ENCODE measurements around the gene TSR3.

TSR3 gene

DNA sequence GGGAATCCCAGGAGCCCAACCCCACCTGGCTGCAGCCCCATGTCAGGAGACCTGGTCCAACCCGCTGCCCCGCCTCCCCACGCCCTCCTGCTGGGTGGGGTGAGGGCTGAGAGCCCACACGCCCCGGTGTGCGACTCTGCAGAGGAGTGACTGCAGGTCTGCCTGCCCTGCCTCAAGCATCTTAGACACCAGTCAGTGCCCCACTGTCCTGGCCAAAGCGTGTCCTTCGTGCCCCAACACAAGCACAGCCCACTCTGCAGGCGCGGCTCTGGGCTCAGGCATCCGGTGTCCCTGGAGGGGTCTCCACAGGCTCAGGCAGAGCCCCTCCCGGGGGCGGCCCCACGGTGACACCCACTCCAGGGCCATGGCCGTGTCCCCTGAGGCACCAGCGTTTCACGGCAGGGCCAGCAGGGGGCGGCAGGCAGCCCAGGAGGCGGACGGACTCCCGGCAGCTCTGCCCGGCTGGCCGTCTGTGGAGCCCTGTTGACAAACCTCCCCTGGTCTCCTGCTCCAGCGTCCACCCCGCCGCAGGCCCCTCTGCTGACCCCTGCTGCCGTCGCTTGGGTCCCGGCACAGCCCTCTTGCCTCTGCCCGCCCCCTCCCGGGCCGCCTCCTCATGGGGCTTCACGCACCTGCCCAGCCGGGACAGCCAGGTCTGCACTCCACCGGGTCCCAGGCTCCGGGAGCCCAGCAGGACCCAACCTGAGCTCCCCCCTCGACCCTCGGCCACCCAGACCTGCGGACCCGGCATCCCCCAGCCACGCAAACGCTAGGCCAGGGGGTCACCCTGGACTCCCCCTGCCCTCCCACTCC, 50.8 kb downstream of the TSR3 start:
- TF ChIP-seq EZH2phosphoT487 (IDR thresholded peaks at IDR 0.05; ENCODE audit: borderline replicate concordance, low read length) = no peak
- TF ChIP-seq, protein P1, sequence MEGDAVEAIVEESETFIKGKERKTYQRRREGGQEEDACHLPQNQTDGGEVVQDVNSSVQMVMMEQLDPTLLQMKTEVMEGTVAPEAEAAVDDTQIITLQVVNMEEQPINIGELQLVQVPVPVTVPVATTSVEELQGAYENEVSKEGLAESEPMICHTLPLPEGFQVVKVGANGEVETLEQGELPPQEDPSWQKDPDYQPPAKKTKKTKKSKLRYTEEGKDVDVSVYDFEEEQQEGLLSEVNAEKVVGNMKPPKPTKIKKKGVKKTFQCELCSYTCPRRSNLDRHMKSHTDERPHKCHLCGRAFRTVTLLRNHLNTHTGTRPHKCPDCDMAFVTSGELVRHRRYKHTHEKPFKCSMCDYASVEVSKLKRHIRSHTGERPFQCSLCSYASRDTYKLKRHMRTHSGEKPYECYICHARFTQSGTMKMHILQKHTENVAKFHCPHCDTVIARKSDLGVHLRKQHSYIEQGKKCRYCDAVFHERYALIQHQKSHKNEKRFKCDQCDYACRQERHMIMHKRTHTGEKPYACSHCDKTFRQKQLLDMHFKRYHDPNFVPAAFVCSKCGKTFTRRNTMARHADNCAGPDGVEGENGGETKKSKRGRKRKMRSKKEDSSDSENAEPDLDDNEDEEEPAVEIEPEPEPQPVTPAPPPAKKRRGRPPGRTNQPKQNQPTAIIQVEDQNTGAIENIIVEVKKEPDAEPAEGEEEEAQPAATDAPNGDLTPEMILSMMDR (IDR thresholded peaks at IDR 0.05; ENCODE audit: low read depth, low read length, poor library complexity, severe bottlenecking) = peak; percentile 94
- peaks cover 56% of the 10 kb centered on the region for H3K4me1 ChIP-seq (ENCODE audit: control insufficient read depth, low read length)
- H4K20me1 ChIP-seq (ENCODE audit: control insufficient read depth, insufficient read depth, low read depth, low read length) = no peaks in the 10 kb centered on the region
- no peaks in the 10 kb centered on the region for H3K79me2 ChIP-seq (ENCODE audit: control insufficient read depth, low read length)
- H3K27ac ChIP-seq (ENCODE audit: low read depth, low read length) = no peak overlapping the region
- peak overlapping the region; percentile 66 for H3K4me2 ChIP-seq (ENCODE audit: low read length)
- H3K4me3 ChIP-seq (ENCODE audit: low read length) = peak overlapping the region; percentile 40
- peaks cover 9% of the 10 kb centered on the region for H3F3A ChIP-seq (ENCODE audit: control insufficient read depth, insufficient read depth)
- peaks cover 2% of the 10 kb centered on the region; the same call in 1 of the 2 replicates for H3K27me3 ChIP-seq (ENCODE audit: control insufficient read depth, low read length)
- H3K9me2 ChIP-seq (replicated peaks; ENCODE audit: control insufficient read depth, low read length) = no peaks in the 10 kb centered on the region
- H3K9me3 ChIP-seq (ENCODE audit: control insufficient read depth, insufficient read depth, low read length) = no peaks in the 10 kb centered on the region
- H3K36me3 ChIP-seq (ENCODE audit: control insufficient read depth, low read length) = no peaks in the 10 kb centered on the region

DNA sequence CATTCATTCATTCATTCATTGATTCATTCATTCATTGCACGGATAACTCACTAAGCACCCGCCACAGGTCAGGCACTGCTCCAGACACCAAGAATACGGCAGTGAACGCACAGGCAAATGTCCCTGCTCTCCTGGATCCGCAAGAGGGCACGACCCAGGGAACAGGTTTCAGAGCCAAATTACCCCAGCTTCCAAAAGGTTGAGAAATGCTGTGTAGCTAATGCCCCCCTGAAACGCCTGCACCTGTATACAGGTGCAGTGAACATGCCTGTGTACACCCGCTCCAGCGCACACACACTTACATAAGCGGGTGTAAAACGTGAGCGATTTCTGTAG, 51.8 kb downstream of the TSR3 start:
- H3K79me2 ChIP-seq (ENCODE audit: control insufficient read depth, low read length) = no peaks in the 10 kb centered on the region
- no peaks in the 10 kb centered on the region for H3K9me2 ChIP-seq (replicated peaks; ENCODE audit: control insufficient read depth, low read length)
- H3K36me3 ChIP-seq (ENCODE audit: control insufficient read depth, low read length) = no peaks in the 10 kb centered on the region
- H3K27ac ChIP-seq (ENCODE audit: low read depth, low read length) = no peak overlapping the region
- H3K9me3 ChIP-seq (ENCODE audit: control insufficient read depth, insufficient read depth, low read length) = no peaks in the 10 kb centered on the region
- H3K4me3 ChIP-seq (ENCODE audit: low read length) = no peak overlapping the region
- H3K4me2 ChIP-seq (ENCODE audit: low read length) = no peak overlapping the region
- no peaks in the 10 kb centered on the region for H4K20me1 ChIP-seq (ENCODE audit: control insufficient read depth, insufficient read depth, low read depth, low read length)
- TF ChIP-seq EZH2phosphoT487 (IDR thresholded peaks at IDR 0.05; ENCODE audit: borderline replicate concordance, low read length) = no peak
- TF ChIP-seq, protein P1 (IDR thresholded peaks at IDR 0.05; ENCODE audit: low read depth, low read length, poor library complexity, severe bottlenecking) = no peak
- H3K4me1 ChIP-seq (ENCODE audit: control insufficient read depth, low read length) = peaks cover 46% of the 10 kb centered on the region
- H3F3A ChIP-seq (ENCODE audit: control insufficient read depth, insufficient read depth) = peaks cover 5% of the 10 kb centered on the region
- peaks cover 5% of the 10 kb centered on the region; the same call in 1 of the 2 replicates for H3K27me3 ChIP-seq (ENCODE audit: control insufficient read depth, low read length)
